ENCODE measurements around the gene LIN37.
"Not testable (repeated sequence)": the region's sequence is repeated elsewhere in the genome, so short reads cannot be mapped to it uniquely, and the experiment has no call there.

LIN37 gene

DNA sequence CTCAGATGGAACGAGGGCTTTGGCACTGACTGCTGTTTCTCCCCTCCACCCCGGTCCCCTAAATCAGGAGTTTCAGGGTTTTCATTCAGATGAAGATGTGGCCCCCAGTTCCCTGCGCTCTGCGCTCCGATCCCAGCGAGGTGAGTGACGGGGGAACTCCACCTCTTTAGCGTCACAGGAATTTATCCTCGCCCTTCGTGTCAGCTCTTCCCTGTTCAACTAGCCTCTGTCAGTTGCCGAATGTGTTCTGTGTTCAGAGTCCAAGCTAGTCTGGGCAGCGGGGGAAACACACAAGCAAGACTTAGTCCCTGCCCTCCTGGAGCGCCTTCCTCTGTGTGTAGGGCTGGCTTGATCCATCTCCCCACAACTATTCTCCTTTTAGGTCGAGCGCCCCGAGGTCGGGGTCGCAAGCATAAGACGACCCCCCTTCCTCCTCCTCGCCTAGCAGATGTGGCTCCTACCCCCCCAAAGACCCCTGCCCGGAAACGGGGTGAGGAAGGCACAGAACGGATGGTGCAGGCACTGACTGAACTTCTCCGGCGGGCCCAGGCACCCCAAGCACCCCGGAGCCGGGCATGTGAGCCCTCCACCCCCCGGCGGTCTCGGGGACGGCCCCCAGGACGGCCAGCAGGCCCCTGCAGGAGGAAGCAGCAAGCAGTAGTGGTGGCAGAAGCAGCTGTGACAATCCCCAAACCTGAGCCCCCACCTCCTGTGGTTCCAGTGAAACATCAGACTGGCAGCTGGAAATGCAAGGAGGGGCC is 28.8 kb upstream of the LIN37 start:
- no peak for DNase-seq

DNA sequence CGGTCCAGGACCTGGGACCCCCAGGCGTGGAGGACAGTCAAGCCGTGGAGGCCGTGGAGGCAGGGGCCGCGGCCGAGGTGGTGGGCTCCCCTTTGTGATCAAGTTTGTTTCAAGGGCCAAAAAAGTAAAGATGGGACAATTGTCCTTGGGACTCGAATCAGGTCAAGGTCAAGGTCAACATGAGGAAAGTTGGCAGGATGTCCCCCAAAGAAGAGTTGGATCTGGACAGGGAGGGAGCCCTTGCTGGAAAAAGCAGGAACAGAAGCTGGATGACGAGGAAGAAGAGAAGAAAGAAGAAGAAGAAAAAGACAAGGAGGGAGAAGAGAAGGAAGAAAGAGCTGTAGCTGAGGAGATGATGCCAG is 28.2 kb upstream of the LIN37 start:
- DNase-seq: no peak

DNA sequence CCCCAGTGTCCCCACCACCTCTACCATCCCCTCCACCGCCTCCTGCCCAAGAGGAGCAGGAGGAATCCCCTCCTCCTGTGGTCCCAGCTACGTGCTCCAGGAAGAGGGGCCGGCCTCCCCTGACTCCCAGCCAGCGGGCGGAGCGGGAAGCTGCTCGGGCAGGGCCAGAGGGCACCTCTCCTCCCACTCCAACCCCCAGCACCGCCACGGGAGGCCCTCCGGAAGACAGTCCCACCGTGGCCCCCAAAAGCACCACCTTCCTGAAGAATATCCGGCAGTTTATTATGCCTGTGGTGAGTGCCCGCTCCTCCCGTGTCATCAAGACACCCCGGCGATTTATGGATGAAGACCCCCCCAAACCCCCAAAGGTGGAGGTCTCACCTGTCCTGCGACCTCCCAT is 27.7 kb upstream of the LIN37 start:
- no peak for DNase-seq

DNA sequence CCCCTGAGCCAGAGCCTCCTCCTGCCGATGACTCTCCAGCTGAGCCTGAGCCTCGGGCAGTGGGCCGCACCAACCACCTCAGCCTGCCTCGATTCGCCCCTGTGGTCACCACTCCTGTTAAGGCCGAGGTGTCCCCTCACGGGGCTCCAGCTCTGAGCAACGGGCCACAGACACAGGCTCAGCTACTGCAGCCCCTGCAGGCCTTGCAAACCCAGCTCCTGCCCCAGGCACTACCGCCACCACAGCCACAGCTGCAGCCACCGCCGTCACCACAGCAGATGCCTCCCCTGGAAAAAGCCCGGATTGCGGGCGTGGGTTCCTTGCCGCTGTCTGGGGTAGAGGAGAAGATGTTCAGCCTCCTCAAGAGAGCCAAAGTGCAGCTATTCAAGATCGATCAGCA is 27.0 kb upstream of the LIN37 start:
- DNase-seq: no peak

DNA sequence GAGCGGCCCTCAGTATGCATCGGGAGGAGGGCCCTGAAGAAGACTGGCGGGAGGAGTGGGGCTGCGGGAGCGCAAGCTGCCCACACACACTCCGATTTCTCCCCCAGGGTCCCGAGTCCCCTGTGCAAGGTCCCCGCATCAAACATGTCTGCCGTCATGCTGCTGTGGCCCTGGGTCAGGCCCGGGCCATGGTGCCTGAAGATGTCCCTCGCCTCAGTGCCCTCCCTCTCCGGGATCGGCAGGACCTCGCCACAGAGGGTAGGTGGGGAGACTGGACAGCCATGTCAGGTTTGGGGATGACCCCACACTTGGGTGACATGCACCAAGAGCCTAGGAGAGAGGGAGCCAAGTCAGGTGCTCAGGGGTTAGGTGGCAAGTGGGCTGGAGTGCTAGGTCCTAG is 25.9 kb upstream of the LIN37 start:
- DNase-seq: no peak

DNA sequence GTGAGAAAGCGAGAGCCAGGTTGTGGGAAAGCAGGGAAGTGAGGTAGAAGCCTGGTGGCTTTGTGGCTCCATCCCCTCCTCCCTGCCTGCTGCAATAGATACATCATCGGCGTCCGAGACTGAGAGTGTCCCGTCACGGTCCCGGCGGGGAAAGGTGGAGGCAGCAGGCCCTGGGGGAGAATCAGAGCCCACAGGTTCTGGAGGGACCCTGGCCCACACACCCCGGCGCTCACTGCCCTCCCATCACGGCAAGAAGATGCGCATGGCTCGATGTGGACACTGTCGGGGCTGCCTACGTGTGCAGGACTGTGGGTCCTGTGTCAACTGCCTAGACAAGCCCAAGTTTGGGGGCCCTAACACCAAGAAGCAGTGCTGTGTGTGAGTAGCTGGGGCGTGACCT is 25.5 kb upstream of the LIN37 start:
- DNase-seq: no peak

DNA sequence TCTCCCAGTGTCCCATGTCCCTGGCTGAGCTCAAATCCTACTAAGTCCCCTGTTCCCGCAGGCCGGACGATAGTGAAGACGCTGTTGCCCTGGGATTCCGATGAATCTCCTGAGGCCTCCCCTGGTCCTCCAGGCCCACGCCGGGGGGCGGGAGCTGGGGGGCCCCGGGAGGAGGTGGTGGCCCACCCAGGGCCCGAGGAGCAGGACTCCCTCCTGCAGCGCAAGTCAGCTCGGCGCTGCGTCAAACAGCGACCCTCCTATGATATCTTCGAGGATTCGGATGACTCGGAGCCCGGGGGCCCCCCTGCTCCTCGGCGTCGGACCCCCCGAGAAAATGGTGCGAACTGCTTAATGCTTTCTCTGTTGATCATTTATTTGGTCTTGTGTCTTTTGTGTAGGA is 24.7 kb upstream of the LIN37 start:
- no peak for DNase-seq

DNA sequence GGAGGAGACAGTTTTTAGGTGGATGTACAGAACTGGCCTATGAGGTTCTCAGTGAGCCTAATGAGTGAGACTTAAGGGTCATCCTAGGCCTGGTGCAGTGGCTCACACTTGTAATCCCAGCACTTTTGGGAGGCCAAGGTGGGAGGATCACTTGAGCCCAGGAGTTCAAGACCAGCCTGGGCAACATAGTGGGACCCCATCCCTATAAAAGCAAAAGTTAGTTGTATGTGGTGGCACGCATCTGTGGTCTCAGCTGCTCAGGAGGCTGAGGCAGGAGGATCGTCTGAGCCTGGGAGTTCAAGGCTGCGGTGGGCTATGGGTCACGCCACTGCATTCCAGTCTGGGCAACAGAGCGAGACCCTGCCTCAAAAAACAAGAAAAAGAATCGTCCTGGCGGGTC is 24.2 kb upstream of the LIN37 start:
- DNase-seq: not testable (repeated sequence)

DNA sequence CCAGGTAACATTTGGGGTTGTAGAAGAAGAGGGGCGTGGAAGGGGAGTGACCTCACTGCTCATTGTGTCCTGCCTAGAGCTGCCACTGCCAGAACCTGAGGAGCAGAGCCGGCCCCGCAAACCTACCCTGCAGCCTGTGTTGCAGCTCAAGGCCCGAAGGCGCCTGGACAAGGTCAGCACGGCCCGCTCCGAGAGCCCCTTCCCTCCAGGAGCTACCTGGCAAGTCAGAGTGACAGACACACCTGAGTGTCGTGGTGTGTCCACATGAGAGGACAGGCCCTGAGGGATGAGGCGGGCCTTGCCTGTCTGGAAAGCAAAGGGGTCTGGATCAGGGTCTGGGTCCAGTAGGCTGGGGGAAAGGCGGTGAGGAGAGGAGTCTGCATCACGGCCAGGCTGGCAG is 23.8 kb upstream of the LIN37 start:
- DNase-seq: no peak

DNA sequence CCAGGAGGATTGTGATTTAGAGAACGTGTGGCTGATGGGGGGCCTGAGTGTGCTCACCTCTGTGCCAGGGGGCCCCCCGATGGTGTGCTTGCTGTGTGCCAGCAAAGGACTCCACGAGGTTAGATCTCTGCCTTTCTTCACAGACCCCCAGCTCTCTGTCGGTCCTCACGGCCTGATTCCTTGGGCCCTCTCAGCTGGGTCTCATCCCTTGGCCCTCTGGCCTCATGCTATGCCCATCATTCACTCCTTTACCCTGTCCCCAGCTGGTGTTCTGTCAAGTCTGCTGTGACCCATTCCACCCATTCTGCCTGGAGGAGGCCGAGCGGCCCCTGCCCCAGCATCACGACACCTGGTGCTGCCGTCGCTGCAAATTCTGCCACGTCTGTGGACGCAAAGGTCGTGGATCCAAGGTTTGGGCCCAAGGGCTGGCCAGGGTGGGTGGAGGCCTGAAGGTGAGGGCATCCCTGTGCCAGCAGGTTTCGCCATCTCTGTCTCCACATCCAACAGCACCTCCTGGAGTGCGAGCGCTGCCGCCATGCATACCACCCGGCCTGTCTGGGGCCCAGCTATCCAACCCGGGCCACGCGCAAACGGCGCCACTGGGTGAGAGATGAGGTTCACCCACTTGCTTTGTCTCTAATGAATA is 23.0 kb upstream of the LIN37 start:
- DNase-seq: no peak

DNA sequence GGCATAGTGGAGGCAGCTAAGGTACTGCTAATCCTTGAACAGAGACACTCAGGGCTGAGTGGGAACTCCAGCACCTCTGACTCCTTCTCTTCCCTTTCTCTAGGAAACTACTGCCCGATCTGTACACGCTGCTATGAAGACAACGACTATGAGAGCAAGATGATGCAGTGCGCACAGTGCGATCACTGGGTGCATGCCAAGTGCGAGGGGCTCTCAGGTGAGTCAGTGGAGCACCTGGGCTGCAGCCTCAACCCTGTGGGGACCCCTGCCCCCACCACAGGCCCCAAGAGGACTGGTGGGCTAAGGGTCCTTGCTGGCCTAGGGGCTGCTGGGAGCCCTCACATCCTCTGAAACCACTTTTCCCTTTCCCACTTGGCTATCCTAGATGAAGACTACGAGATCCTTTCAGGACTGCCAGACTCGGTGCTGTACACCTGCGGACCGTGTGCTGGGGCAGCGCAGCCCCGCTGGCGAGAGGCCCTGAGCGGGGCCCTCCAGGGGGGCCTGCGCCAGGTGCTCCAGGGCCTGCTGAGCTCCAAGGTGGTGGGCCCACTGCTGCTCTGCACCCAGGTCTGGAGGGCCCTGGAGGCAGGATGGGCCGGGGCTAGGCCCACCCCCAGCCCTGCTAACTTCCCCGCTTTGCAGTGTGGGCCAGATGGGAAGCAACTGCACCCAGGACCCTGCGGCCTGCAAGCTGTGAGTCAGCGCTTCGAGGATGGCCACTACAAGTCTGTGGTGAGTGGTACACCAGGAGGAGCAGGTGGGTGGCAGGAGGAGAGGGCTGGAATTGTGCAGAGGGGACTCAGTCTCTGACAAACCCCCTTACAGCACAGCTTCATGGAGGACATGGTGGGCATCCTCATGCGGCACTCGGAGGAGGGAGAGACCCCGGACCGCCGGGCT is 21.1 kb upstream of the LIN37 start:
- DNase-seq: no peak

DNA sequence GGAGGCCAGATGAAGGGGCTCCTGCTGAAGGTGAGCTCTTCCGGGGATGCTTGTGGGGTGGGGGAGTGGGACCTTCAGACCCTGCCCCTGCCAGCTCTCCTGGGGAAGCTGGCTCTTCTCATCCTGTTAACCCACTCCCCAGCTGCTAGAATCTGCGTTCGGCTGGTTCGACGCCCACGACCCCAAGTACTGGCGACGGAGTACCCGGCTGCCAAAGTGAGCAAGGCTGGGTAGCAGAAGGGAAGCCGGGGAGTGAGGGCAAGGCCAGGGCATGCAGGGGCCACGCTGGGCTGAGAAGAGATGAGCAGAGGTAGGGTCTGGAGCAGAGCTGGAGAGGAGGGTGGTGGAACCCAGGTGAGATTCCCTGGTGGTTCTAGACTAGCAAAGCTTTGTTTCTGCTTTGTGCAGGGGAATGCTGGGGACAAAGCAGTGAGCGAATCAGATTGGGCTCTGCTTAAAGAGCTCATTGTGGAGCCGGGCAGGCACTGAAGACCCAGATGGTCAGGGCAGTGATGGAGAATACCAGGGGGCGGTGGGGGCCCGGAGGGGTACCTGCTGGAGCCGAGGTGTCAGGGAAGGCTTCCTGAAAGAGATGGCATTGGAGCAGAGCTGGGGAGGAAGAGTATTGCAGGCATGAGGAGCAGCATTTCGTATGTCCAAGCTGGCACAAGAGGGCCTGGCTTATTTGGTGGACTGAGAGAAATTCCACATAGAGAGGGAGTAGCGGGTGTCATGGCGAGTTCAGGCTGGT is 20.2 kb upstream of the LIN37 start:
- no peak for DNase-seq

DNA sequence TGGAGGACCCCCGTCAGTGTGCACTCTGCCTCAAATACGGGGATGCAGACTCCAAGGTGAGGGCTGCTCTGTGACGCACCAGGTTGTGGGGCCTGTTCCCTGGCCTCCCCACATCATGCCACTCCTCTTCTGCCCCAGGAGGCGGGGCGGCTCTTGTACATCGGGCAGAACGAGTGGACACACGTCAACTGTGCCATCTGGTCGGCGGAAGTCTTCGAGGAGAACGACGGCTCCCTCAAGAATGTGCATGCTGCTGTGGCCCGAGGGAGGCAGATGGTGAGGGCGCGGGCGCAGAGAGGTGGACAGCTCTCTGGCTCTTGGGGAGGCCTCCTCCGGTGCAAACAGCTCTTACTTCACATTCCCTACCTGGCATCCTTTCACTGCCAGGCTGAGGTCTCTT is 19.4 kb upstream of the LIN37 start:
- no peak for DNase-seq

DNA sequence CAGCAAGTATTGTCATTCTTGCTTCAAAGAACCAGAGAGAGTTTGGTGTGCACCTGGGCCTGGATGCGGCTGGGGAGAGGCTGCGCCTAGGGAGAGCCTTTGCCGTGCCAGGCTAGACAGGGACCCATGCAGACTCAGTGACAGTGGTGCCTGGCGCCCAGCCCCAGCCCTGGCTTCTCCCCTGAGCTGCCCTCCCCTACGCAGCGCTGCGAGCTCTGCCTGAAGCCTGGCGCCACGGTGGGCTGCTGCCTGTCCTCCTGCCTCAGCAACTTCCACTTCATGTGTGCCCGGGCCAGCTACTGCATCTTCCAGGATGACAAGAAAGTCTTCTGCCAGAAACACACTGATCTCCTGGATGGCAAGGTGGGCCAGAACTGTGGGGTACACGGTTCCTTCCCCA is 18.6 kb upstream of the LIN37 start:
- DNase-seq: no peak

DNA sequence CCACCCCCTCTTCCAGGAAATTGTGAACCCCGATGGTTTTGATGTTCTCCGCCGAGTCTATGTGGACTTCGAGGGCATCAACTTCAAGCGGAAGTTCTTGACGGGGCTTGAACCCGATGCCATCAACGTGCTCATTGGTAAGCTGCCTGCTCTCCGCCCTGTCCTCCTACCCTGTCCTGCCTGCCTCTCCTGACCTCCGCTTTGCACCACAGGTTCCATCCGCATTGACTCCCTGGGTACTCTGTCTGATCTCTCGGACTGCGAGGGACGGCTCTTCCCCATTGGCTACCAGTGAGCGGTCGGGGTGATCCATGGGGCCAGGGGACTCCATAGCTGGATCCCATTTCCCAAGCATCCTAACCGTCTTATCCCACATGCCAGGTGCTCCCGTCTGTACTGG is 18.1 kb upstream of the LIN37 start:
- no peak for DNase-seq

DNA sequence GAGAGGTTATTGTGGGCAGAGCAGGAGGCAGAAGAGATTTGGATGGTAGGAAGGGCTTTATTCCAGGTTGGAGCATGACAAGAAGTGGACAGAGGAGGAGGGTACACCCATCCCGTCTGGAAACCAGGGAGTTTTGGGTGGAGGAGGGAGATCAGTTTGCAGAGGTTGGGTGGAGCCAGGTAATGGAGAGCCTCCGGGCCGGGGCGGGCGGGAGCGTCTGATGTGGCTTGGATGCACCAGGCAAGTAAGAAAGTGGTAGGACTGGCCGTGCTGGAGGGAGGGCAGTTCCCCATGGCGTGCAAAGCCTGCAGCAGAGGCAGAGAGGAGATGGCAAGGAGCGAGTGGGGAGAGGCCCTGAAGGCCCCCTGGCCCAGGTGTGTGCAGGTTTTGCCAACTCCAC is 17.0 kb upstream of the LIN37 start:
- DNase-seq: no peak

DNA sequence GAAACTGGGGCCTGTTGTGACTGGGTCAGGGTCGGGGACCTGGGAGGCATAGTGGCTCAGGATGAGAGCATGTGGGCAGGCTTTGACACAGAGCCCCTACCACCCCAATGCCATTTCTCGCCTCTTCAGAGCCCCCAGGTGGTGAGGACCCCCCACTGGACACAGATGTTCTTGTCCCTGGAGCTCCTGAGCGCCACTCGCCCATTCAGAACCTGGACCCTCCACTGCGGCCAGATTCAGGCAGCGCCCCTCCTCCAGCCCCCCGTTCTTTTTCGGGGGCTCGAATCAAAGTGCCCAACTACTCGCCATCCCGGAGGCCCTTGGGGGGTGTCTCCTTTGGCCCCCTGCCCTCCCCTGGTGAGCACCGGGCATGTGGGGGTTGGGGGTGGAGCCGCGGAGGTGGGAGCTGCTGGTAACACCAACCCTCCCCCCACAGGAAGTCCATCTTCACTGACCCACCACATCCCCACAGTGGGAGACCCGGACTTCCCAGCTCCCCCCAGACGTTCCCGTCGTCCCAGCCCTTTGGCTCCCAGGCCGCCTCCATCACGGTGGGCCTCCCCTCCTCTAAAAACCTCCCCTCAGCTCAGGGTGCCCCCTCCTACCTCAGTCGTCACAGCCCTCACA is 16.5 kb upstream of the LIN37 start:
- DNase-seq: no peak

DNA sequence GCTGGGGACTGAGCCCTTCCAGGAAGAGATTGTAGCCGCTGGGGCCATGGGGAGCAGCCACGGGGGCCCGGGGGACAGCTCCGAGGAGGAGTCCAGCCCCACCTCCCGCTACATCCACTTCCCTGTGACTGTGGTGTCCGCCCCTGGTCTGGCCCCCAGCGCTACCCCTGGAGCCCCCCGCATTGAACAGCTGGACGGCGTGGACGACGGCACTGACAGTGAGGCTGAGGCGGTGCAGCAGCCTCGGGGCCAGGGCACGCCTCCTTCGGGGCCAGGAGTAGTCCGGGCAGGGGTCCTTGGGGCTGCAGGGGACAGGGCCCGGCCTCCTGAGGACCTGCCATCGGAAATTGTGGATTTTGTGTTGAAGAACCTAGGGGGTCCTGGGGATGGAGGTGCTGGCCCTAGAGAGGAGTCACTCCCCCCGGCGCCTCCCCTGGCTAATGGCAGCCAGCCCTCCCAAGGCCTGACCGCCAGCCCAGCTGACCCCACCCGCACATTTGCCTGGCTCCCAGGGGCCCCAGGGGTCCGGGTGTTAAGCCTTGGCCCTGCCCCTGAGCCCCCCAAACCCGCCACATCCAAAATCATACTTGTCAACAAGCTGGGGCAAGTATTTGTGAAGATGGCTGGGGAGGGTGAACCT is 15.7 kb upstream of the LIN37 start:
- DNase-seq: no peak

DNA sequence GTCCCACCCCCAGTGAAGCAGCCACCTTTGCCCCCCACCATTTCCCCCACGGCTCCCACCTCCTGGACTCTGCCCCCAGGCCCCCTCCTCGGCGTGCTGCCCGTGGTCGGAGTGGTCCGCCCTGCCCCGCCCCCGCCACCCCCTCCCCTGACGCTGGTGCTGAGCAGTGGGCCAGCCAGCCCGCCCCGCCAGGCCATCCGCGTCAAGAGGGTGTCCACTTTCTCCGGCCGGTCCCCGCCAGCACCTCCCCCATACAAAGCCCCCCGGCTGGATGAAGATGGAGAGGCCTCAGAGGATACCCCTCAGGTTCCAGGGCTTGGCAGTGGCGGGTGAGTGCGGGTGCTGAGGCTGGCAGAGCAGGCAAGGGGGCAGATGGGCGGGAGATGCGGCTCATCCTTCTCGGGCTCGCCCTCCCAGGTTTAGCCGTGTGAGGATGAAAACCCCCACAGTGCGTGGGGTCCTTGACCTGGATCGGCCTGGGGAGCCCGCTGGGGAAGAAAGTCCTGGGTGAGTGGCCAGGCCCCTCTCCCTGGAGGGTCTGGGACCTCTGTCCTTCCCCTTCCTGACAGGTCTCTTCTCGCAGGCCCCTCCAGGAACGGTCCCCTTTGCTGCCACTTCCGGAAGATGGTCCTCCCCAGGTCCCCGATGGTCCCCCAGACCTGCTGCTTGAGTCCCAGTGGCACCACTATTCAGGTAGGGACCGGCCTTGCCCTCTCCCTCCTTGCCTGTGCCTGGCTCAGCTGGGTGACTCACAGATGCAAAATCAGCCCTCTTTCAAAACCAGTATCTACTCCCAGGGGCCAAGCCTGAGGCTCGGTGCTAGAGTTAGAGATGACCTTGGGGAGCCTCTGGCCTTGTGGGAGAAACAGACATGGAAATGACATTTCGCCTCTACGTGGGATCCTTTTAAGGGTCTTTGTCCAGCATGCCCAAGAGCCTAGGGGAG is 14.9 kb upstream of the LIN37 start:
- DNase-seq: no peak

DNA sequence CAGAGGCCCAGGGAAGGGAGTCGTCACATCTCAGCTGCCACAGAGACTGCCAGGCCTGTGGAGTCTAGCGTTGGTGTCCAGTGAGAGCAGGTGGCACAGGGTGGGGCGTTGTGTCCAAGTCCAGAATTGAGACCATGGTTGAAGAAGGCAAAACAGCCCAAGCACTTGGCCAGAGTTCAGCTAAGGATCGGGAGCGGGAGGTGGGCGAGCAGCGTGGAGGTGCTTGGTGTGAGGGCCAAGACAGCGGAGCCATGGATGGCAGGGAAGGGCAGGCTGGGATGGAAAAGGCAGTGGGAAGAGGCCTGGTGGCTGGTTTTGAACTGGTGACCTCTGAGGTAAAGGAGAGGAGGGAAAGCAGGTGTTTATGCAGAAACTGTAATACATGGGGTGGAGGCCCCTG is 14.1 kb upstream of the LIN37 start:
- no peak for DNase-seq

DNA sequence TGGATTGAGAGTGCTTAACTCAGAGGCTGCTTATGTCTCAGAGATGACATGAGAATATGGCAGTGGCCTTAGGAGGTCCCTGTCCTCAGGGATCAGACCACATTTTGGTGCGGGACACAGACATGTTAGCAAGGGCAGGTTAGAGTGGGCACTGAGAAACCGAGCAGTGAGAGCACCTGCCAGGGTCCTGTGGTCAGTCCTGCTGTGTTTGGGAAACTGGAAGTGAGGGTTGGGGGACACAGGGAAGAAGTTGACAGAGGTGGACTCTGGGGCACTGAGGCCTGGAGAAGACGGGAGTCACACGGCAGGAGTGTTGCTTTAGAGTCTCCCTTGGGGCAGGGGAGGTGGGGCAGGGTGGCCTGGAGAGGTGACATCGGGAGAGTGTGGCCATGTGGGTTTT is 13.5 kb upstream of the LIN37 start:
- no peak for DNase-seq

Measured in CD4-positive, alpha-beta T cell treated with Interleukin-17A for 1 hour (primary cell).